ENCODE data around the gene ELAVL2.

The ELAVL2 gene

DNA sequence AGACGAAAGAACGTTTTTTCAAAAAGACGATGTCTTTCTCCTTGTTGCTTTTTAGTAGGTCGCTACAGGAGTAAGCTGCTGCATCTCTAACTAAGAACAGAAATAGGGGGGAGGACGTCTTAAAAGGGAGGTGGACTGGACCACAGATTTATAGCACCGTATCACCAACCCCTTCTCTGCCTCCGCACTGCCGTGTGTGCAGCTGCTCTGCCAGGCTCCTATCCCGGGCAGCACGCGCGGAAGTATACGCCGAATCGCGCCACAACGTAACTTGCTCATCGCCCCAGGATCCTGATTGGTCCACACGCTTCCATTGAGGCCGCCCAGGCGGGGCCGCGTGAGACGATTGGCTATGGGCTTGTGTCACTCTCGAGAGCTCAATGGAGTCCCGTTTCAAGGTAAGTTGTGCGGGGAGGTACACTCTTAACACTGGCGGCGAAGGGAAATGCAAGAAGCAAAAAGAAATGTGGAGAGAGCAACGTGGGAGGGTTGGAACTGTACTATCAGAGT, at the start of gene ELAVL2:
TSS of gene ELAVL2 (minus strand) at position 121 of the 510 bp plus-strand sequence. CDS start 64,006 bp downstream, outside the sequence.
- DNase-seq, result peak; percentile 85

DNA sequence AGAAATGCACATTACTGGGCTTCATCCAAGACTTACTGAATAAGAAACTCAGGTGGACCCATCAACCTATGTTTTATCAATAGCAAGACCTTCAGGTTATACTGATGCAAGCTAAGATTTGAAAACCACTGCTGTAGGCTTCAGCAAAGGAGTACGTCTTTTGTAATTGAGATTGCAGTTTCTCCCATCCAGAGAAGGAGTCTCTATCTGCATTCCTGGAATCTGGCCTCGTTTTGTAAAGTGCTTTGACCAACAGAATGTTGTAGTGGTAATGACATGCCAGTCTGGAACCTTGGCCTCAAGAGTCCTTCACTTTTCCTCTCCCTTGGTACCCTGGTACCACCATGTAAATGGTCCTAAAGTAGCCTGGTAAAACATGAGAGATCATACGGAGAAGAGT, 32.2 kb upstream of the ELAVL2 start:
- no peak for DNase-seq

DNA sequence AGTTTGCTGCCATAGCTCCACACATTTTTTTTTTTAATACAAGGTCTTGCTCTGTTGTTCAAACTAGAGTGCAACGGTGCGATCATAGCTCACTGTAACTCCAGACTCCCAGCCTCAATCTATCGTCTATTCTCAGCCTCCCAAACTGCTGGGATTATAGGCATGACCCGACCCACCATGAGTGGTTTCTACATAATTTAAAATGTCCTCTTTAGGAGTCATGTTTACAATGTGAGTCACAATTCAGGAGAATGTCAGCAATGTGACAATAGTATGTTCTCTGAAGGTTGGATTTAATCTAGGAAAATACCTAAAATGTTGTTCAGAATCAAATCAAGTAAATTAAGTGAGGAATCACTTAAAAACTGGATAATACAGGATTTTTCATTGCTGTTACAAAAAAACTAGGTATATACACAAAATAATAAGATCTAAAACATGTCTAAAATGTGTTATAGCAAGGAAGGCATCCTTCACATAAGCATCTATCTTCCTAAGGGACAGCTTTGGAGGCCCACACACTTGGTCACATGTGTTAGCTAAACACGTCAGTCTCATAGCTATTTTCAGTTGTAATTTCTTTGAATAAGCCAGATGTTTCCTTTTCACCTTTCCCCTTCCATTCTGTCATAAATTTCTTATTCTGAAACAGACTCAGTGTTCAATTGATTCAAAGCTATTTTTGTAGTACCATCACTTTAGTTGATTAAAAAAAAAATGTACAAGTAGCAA, 30.0 kb upstream of the ELAVL2 start:
- no peak for DNase-seq

DNA sequence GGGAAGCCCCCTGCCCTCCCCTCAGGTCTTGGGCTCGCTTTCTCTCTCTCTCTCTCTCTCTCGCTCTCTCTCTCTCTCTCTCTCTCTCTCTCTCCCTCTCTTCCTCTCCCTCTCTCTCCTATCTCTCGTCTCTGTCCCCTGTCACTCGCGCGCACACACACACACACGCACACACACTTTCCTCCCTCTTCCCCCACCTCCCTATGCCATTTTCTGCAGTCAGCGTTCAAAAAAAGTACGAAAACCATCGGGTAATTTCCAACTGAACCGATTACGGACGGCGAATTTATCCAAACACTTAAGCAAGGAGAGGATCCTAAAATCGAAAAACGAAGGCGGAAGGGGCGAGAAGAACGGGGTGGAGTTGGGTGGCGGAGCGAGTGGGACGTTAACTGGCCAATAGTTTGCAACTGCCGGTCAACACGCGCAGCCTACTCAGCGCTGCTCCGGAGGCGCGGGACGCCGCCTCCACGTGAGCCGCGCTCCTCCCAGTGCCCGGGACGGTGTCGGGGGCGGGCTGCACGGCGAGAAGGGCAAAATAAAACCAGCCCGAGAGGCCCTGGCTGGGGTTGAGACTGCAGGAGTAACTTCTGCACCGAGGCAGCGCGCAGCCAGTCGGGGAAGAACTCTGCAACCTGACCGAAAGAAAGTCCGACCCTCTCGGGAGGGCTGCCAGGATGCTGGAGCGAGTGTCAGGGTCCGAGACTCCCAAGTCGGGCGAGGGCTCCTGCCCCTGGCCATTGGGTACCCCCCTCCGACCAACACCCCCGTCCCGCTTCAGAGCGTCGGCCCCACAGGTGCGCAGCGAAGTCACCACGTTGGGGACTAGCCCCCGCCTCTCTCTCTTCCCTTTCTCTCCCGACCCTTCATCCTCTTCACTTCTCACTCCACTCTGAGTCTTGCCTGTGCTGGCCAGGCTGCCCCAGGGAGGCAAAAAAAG, 24.9 kb upstream of the ELAVL2 start:
- DNase-seq, result no peak

DNA sequence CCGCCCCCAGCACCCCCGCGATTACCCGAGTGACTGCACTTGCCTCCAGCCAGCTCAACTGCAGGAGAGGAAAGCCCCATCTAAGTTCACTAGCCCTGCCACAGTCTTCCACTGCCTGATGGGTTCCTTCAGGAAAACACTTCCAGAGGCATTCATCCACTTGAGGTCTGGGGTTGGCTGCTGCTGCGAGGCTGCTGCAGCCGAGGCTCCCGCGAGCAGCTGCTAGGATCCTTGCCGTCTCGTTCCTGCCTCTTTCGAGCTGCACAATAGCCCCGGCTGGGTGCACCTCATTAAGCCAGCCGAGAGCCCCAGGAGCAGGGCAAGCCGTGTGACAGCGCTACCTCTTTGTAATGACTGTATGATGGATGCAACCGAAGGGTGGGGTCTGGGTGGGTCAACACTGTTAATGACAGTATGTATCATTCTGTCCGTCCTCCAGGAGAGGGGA, 24.2 kb upstream of the ELAVL2 start:
- no peak for DNase-seq

DNA sequence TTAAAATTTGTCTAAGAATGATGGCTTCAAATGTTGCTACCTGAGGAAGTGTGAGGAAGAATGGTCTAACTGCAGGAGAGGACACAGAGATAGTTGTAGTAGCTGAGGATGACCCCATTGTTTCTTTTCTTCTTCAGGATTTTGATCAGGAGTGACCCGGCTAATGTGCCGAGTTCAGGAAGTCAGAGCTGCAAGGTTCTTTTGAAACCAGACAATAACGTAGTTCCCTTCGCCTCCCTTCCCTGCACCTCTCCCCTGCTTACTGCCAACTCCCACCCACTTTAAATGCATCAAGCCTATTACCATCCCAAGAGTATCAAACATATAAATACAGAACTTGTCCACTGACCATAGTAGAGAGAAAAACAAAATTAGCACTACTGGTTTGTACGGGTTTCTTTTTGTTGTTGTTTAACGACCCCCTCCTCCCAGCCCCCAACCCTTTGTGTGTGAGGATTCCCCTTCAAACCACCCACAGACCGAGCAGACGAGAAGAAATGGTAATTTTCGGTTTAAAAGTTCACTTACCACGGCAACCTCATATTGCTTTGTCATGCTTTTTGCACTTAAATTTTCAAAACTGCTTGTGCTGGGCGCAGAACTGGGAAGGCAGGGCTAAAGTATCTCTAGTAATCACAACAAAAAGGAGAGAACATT, 23.5 kb upstream of the ELAVL2 start:
- no peak for DNase-seq

DNA sequence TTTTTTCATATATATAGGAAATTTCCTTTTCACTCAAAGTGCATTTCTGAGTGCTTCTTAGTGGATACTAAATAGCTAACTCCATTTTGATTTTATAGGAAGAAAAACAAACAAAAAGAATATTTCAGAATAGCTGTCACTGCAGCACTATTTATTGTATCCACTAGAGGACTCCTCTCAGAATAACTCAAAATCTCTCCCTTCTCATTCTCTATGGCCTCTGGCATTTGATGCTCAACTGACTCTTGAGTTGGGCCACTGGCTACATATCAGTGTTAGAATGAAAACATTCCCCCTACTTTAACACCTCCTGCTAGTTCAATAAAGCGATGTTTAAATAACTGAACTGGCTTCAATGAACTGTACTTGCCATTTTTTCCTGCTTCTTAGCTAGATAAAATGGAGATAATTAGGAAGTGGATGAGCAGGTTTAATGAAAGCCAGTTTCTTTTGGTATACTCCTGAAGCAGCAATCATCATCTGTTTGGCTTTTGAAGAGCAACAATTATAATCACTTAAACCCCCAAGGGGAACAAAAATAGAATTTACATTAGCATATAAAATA, 16.6 kb upstream of the ELAVL2 start:
- DNase-seq, result no peak

DNA sequence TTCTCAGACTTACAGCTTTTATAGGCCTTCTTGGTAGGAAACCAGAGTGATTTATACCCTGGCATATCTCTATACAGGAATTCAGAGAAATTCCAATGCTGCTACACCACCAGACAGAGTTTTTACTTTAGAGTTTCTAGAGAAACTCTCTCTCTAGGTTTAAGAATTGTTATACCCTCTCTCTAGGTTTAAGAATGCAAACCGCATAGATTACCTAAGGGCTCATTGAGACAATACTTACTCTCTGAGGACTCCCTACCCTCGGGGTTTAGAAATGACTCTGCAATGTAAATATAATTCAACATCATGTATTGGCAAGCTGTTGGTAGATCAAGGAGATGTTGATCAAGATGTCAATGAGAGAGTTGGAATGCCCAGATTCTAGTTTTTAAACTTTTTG, 15.3 kb upstream of the ELAVL2 start:
- DNase-seq, result no peak

DNA sequence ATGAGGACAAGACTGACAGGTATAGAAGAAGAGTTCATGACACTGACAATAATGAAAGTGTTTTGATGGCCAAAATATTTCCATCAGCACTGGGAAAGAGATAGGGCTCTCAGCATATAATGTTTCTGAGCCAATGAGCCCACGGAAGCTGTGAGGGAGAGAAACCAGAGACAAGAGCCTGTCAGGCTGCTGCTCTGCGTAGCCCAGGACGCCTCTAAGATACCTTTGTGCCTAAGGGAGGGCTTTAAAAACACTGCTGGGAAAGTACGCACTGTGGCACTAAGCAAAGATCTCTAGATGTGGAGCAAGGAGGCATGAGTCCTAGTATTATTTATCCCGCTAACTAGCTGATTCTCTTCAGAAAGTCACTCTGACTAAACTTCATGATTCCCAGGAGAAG, 11.0 kb upstream of the ELAVL2 start:
- no peak for DNase-seq

DNA sequence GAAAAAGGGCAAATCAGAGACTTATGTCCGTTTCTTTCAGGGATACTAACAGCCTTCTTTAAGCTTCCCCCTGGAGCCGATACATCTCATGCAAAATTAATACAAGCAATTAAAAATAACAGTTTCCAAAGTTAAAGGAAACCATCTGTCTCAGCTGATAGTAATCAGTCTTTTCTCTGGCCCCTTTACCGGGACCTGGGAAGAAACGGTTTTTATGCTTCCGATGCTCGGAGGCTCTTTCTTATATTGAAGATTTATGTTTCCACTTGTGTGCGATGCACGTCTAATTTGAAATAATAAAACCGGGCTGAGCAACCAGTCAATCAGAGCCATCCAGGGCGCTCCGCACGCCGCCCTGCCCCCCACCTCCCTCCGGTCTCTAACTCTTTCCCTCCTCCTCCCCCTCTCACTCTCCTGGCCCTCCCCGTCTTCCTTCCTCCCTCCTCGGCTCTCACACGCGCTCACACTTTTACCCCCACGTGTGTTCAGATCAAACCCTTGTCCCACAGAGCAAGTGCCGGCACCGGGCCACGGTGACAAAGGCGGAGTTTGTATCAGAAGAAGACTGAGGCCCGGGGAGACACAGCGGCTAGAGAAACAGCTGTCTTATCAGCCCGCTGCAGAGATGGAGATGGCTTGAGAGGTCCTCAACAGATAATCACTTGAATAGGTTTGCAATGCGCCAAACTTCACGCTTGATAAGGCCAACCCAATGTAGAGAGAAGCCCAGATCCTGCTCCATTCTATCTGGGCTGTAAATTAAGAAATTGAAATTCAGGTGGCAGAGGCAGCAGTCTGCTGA, 5.1 kb upstream of the ELAVL2 start:
- no peak for DNase-seq

DNA sequence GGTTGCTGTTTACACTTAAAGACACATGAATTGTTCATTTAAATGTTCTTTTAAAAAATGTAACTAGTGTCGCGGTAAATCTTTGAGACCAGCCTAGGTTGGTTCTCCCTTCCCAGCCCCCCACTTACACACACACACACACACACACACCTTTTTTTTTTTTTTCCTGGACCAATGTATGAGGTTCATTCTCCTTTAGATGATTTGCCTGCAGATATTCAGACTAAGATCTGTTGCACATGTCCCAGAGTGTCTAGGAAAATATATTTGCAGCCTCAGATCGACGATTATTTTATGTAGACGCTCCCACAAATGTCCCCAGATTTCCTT, 4.4 kb upstream of the ELAVL2 start:
- DNase-seq, result no peak

DNA sequence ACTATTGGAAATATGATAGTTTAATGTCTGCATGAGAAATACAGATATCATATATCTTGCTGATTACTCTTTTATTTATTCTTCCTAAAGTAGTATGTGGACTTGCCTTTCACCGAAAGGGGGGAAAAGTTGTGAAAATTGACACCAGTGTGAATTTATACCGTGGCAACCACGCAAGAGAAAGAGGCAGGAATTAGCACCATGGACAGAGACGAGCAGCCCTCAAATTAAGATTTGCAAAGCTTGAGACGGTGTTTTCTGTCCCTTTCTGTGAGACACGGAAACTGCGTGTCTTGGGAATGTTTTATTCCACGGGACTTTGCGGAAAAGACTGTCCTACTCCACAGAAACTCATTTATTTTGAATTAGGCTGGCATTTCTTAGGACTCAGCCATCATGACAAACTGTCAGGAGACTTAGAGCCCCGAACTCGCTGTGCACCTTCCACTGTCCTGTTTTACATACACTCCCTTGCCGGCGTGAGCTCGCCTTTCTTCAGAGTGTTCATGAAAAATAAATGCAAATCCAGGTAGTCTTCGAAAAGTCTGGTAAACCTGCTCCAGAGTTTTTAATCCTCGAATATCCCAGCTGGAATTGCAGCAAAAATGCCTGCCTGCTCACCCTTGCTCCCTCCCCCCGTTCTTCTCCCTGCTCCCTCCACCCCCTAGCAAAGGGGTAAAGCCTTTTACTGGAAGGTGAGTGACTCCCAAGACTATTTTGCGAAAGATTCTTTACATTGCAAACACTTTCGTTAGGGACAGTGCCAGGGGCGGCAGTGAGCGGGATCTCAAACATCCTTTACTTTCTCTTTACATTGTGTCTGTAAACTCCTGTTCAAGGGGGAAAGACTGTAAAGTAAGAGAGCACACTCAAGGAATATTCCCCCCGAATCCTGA, 3.8 kb upstream of the ELAVL2 start:
- DNase-seq, result no peak

DNA sequence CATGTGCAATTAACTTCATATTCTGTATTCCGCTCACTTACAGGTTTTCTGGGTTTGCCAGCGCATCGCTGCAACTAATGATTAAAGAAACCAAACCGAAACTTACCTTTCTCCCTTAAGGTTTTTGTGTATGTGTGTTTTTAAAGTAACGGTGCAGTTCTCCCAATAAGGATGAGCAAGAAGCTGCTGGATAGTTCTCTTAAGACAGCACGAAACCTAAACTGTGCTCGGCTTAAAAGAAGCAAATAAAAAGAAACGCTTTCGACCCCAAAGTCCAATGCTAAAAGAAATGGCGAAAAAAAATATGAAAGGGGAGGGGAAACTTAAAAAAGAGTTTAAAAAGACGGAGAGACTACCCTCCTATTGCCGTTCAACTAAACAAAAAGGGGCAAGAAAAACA, 340 bp downstream of the ELAVL2 start:
- no peak for DNase-seq

DNA sequence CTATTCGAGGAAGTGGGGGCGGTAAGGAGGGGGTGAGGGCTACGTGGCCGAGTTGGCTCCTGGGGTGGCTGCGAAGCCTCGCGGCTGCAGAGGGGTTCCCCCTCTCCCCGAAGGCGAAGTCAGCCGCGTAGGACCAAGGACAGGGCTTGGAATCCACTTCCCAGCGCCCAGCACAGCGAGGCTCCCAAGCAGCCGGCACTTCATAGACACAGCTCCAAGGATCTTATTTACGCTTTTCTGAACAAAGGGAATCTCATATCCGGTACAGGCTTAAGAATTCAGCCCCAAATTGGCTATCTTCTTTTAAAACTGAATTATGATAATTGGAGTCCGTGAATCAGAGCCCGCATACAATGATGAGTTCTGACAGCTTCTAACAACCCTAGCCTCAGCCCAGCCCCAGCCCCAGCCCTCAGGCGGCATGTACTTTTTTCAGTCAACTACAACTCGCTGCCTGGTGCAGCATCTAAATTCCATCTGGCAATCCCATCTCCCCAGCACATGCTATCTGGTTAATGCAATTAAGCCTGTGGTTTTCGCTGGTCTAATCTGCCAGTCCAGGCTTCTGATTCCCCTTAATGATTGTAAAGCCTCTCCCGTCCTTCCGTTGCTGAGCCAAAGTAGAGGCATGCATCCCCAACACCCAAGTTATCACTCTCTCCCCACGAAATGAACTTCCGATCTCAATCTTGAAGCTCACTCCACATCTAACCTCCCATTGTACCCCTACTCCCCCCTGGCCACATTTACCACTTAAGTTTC, 1.0 kb downstream of the ELAVL2 start:
- DNase-seq, result no peak

DNA sequence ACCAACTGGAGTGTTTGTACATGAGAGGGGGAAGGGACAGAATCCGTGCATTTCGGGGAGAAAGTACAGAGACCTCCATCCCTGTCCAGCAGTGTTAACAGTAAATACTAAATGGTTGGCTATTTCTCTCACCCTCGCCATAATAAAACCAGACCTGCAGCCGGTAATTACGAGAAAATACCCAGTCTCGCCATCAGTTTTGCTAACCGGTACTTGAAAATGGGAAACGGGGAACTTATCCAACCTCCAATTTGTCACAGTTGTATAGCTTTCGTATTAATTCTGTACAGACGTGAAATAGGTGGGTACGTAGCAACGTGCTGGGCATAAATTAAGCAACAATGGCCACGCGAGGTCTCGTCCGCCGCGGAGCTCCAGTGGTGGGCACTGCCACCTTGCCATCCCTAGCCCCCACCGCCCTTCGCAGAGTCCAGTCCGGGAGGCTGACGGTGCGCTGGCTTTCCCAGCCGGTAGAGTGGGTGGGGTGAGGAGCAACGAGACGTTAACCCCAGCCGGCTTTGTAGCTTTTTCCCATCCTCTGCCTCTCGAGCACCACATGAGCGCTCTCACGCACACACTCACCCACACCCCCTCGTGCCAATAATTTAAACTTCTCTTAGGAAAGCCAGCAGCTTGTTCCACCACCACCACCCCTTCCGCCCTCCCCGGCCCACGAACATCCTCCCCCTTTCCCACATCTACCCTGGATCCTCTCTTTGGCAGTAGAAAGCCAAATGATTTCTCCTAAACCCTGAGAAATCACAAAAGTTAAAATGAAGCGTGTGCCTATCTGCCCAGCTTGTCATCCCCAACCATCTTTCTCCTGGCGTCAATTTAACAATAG, 1.8 kb downstream of the ELAVL2 start:
- DNase-seq, result no peak

DNA sequence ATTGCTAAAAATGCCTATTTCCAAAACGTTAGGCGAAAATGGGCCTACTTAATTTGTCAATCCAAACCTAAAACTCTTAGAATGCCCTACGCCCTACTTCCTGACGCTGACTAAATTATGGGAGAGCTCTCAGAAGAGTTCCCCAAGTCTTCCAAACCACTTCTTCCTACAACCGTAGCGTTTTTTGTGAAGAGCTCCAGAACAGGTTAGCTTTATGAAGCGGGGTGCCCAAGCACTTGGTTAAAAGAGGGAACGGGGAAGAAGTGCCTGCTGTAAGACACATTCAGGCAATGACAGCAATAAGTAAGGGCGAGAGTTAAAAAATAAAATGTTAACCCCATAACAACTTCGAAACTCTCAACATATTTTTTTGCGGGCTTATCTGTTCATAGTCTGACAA, 2.8 kb downstream of the ELAVL2 start:
- DNase-seq, result no peak

DNA sequence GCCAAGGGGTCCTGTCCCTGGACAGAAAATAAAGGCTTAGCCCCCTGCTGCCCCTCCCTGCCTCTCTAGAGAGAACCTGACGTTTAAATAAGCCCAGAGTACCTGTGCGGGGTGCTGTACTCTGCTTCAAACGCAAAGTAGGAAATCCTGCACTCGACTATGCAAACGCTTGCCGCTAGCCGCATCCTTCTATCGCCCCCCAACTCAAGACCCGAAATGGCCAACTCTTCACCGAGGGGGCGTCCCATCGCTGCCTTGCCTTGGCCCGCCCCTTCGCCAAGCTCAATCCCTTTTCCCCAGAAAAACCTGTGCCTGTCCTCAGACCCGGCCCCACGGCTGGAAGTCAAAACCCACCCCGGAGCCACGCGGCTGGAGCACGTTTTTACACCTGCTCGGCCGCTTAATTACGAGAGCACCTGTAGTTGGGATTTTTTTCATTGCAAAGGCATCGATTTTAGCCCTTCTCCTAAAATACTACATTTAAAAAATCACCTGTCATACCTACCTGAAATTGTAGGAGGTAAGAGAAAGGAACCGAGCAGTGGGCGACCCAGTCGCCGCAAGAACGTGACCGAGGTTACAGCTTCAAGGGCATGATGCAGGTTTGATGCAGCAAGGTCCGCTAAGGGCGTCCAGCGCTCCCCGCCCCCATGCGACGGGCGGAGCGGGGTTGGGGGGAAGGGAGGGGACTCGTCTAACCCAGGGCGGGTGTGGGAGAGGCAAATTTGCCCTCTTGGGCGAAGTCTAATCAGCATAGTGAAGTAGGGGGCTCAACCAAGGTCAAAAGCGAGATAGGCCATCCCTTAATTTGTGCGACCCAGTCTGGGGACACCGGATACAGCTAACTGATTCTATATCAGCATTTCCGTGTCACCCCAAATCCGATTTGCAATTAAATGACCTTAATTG, 3.5 kb downstream of the ELAVL2 start:
- no peak for DNase-seq

Data from NCI-H187 treated with DMSO at 0.1 percent for 48 hours (cell line).